ACC112 (cell line): Measurements from ENCODE around the gene CYGB.

Experiments used
- H2AFZ ChIP-seq: fragments of 200-600 bp; sonication (generic); one replicate; pipeline ENCODE4 v1.6.0; 2017; ENCODE audit warnings: antibody characterized with exemption, low read length; ENCODE audit not compliant: unreplicated experiment
- H3K27ac ChIP-seq: fragments of 200-600 bp; sonication (generic); 2 replicates; pipeline ENCODE4 v1.5.1; 2014; ENCODE audit warnings: low read depth, mild to moderate bottlenecking, antibody characterized with exemption, low read length, moderate library complexity
- H3K27me3 ChIP-seq: fragments of 200-600 bp; sonication (generic); 2 replicates; pipeline ENCODE4 v1.6.1; 2014; ENCODE audit warnings: mild to moderate bottlenecking, antibody characterized with exemption, low read length, moderate library complexity, mixed read lengths; ENCODE audit not compliant: insufficient read depth
- H3K36me3 ChIP-seq: fragments of 200-600 bp; sonication (generic); 2 replicates; pipeline ENCODE4 v1.6.1; 2016; ENCODE audit warnings: mild to moderate bottlenecking, antibody characterized with exemption, low read length, moderate library complexity, mixed read lengths; ENCODE audit not compliant: insufficient read depth
- H3K4me1 ChIP-seq: fragments of 200-600 bp; sonication (generic); one replicate; pipeline ENCODE4 v1.6.1; 2016; ENCODE audit warnings: low read length, mixed read lengths; ENCODE audit not compliant: insufficient read depth, unreplicated experiment, control insufficient read depth
- H3K4me3 ChIP-seq: fragments of 200-600 bp; sonication (generic); 2 replicates; pipeline ENCODE4 v1.5.1; 2014; ENCODE audit warnings: mild to moderate bottlenecking, low read depth, low read length
- H3K79me2 ChIP-seq: fragments of 200-600 bp; sonication (generic); one replicate; pipeline ENCODE4 v1.6.0; 2016; ENCODE audit warnings: low read length; ENCODE audit not compliant: control insufficient read depth, unreplicated experiment, insufficient read depth

CYGB gene

DNA sequence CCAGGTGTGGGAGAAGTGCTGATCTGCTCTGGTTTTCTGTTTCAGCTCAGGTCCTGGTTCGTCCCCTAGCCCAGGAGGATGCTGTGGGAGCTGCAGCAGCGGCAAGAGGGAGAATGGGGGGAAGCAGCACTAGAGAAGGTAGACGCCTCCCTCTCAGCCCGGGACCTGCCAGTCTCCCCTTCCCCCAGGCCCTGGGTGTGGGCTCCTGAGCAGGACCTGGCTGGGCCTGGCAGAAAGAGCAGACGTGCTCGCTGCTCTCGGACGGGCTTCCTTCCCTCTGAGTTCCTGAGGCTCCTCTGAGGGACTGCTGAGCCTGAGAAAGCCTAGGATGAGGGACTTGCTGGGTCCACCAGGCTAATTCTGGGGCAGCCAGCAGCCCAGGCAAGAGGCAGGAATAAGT, 5.5 kb upstream of the CYGB start:
- H3K79me2 ChIP-seq = no peaks in the 10 kb centered on the region
- no peak overlapping the region for H3K27ac ChIP-seq
- no peaks in the 10 kb centered on the region for H3K27me3 ChIP-seq
- H3K4me3 ChIP-seq = no peak overlapping the region
- no peaks in the 10 kb centered on the region for H3K36me3 ChIP-seq
- peaks cover 34% of the 10 kb centered on the region for H3K4me1 ChIP-seq
- H2AFZ ChIP-seq = no peak overlapping the region

DNA sequence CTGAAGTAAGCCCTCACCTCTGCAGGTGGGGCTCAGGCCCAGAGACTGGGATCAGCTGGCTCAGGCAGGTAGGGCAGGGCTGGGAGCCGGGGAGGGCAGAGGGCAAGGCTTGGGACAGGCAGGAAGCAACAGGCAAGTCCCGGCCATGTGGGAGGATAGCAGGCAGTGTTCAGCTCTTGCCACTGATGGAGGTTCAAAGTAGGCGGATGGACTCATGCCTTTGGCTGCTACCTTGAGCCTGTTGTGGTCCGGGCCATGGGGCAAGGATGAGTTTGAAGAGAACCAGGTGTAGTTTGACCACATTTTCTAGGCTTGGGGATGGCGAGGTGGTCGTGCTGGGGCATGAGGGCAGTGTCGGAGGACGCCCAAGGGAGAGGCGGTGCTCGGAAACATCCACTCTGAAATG, 5.1 kb upstream of the CYGB start:
- Histone ChIP-seq H2AFZ (no peak overlapping the region), H3K79me2 (no peaks in the 10 kb centered on the region), H3K27ac (no peak overlapping the region), H3K36me3 (no peaks in the 10 kb centered on the region), H3K4me3 (no peak overlapping the region), H3K27me3 (no peaks in the 10 kb centered on the region), H3K4me1 (peaks cover 29% of the 10 kb centered on the region)

DNA sequence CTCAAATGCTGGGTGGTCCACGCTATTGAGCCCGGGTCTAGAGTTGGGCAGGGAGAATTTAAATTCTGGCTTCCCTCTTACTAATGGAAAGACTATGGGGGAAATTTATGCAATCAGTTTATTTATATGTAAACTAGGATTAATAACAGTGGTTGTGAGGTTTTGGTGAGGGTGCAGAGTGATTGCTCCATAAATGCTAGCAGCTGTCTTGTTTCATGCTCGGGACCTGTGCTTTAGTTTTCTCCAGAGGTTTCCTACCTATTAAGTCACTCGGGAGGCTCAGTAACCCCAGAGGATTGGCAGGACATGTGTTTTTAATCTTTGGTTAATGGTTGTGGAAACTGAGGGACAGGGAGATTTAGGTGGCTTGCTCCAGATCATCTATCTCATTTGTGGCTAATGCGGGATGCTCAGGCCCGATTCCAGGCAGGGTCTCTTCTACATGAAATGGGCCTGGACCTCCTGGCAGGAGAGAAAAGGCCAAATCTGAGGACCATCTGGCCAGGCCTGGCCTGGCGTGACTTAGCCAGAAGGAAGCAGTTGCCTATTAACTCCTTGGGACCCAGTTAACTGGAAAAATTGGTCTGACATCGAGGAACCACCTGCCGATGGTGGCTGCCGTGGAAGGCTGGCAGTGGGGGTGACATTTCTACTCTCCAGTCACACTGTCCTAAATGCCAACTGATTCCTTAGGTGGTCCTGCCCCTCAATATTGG, 4.4 kb upstream of the CYGB start:
- Histone ChIP-seq H3K27me3 (no peaks in the 10 kb centered on the region), H3K27ac (no peak overlapping the region), H3K36me3 (no peaks in the 10 kb centered on the region), H3K4me1 (peaks cover 23% of the 10 kb centered on the region), H3K79me2 (no peaks in the 10 kb centered on the region), H3K4me3 (no peak overlapping the region), H2AFZ (no peak overlapping the region)

DNA sequence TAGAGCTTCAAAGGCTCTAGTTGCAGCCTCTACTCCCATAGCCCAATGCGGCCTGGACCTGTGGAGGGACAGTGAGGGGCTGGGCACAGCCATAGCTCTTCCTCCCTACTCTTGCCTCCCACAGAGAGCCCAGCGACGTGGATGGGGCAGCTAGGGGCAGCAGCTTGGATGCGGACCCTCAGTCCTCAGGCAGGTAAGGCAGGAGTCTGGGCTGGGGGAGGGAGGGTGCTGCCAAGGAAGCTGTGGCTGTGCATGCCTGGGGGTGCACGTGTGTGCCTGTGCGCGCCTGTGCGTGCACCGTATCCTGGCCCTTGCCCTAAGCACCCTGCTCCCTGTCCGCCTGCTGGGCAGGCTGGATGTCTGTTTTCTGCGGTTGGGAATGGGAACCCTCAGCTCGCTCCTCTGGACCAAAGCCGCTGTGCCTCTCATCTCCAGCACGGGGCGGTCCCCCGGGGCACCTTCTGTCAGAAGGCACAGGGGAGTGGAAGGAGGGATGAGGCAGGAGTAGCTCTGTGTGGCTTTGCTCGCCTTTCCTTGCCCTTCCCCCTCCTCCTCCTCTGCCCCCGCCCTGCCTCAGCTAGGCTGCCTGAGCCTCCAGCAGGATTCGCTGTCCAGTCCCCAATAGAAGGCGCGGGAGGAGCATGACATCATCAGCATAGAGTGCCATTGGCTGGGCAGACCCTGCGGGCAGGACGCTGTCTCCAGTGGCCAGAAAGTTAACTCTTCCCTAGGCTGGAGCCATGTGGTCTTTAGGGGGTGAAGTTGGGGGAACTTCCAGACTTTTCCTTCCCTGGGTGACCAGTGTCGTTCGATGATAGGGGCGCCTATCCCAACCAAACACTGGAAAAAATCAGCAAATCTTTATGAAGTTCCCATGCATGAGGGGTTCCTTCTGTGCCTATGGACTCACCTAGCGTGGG, 3.1 kb upstream of the CYGB start:
- peaks cover 5% of the 10 kb centered on the region for H3K79me2 ChIP-seq
- no peaks in the 10 kb centered on the region for H3K27me3 ChIP-seq
- no peak overlapping the region for H2AFZ ChIP-seq
- H3K36me3 ChIP-seq = no peaks in the 10 kb centered on the region
- H3K27ac ChIP-seq = no peak overlapping the region; the same call in 1 of the 2 replicates
- H3K4me3 ChIP-seq = peak overlapping the region; percentile 52
- H3K4me1 ChIP-seq = peaks cover 21% of the 10 kb centered on the region

DNA sequence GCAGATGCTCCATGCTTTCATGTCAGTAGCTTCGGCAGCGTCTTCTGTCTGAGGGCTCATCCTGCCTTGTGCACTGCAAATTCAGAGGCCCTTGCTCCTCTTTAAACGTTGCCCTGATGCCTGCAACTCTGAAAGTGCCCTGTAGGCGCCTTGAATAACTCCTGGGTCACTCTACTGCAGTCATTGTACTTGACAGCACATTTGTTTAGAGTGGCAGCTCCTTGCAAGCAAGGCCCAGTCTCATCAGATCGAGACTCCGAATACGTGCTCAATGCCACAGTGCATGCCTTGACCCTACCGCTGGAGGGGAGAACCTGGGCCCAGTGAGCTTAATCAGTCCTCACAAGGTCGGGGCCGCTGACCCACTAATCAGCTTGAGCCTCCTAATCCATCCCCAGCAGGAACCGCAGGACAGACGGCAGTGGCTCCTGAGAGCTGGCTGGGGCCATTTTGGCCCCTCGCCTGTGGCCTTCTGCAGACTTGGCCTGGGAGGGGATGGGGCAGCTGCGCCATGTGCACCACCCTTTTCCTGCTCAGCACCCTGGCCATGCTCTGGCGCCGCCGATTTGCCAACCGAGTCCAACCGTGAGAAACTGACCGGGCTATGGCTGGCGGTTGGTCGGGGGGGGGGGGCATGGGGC, 2.2 kb upstream of the CYGB start, which contains the start of gene PRCD:
Gene PRCD, plus strand, starts transcription at position 414 of the 641 bp plus-strand sequence. Its CDS starts 98 bp downstream, at position 512.
- Histone ChIP-seq H3K27ac (no peak within 1 kb of the TSS; the same call in 1 of the 2 replicates), H3K4me1 (peaks cover 28% of the 10 kb centered on the region), H3K36me3 (no peaks in the 10 kb centered on the region), H3K4me3 (peak within 1 kb of the TSS; percentile 52), H3K79me2 (peaks cover 5% of the 10 kb centered on the region), H2AFZ (no peak within 1 kb of the TSS), H3K27me3 (no peaks in the 10 kb centered on the region)

DNA sequence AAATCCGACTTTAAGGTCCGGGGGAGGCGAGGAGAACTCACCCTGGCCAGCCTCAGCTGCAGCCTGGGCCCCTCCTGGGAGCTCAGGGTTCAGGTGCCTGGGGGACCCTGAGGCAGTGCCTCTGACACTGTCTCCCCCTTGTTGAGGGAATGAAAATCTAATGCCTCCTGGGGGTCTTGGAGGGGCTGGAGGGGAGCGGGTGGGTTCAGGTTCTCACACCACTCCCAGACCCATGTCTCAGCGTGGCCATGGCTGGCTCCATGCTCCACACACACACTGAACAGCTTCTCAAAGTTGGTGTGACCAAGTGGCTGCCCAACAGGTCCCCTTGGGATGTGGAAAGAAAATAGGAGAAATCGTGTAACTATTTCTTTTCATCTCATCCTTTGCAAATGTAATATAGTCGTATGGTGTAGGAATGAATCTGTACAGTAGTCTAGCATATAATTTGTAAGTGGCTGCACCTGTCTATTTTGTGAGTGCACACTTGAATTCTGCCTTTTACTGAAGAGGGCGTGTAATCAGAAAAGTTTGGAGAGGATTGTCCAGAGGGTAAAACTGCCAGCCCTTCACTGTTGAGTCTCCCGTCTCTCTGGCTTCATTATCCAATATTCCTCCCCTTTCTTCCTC, 1.5 kb upstream of the CYGB start:
- H3K4me1 ChIP-seq = peaks cover 30% of the 10 kb centered on the region
- no peak overlapping the region for H3K27ac ChIP-seq
- peaks cover 5% of the 10 kb centered on the region for H3K79me2 ChIP-seq
- no peak overlapping the region; the same call in 1 of the 2 replicates for H3K4me3 ChIP-seq
- no peaks in the 10 kb centered on the region for H3K36me3 ChIP-seq
- no peak overlapping the region for H2AFZ ChIP-seq
- H3K27me3 ChIP-seq = no peaks in the 10 kb centered on the region

DNA sequence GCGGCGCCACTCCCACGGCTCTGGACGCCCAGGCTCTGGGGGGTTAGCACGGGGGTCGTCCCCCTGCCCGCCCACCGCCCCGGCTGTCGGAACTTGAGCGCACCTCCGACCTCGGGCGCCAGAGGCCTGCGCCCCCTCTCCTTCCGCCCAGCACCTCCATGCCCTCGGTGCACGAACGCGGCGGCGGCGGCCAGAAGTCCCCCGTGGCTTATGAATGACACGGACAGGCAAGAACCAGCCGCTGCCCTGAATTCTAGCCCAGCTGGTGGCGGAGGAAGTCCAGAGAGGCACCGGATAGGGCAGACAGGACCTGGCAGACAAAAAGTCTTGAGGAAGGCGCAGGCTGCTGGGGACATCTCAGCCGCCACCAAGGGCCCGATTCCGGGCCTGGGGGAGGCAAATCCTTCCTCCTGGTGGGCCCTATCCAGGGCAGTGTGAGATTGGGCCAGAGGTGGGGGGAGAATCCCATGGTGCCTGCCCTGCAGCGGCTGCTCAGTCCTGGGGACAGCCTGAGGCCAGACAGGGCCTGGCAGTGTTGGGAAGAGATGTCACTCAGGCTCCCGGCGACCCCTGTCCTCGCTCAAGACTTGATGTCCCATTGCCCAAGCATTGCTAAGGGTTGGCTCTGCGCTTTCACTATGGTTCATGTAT, 897 bp upstream of the CYGB start:
- Histone ChIP-seq H3K4me1 (peaks cover 30% of the 10 kb centered on the region), H2AFZ (no peak overlapping the region), H3K27ac (no peak overlapping the region), H3K4me3 (peak overlapping the region; percentile 81), H3K36me3 (no peaks in the 10 kb centered on the region), H3K79me2 (peaks cover 5% of the 10 kb centered on the region), H3K27me3 (no peaks in the 10 kb centered on the region)

DNA sequence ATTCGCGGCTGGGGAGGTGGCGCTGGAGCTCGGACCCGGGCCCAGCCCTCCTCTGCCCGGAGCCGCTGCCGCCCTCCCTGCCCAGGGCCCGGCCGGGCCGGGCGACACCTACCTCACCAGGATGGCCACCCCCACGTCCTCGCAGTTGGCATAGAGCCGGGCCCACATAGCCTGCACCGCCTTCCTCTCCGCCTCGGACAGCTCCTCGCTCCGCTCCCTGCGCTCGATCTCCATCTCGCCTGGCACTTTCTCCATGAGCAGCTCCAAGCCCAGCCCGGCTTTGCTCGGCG, 276 bp downstream of the CYGB start:
- H3K27me3 ChIP-seq = no peaks in the 10 kb centered on the region
- H3K36me3 ChIP-seq = no peaks in the 10 kb centered on the region
- H2AFZ ChIP-seq = no peak overlapping the region
- H3K4me1 ChIP-seq = peaks cover 37% of the 10 kb centered on the region
- H3K79me2 ChIP-seq = peaks cover 5% of the 10 kb centered on the region
- H3K4me3 ChIP-seq = peak overlapping the region; percentile 81
- H3K27ac ChIP-seq = peak overlapping the region; percentile 23; the same call in 1 of the 2 replicates

DNA sequence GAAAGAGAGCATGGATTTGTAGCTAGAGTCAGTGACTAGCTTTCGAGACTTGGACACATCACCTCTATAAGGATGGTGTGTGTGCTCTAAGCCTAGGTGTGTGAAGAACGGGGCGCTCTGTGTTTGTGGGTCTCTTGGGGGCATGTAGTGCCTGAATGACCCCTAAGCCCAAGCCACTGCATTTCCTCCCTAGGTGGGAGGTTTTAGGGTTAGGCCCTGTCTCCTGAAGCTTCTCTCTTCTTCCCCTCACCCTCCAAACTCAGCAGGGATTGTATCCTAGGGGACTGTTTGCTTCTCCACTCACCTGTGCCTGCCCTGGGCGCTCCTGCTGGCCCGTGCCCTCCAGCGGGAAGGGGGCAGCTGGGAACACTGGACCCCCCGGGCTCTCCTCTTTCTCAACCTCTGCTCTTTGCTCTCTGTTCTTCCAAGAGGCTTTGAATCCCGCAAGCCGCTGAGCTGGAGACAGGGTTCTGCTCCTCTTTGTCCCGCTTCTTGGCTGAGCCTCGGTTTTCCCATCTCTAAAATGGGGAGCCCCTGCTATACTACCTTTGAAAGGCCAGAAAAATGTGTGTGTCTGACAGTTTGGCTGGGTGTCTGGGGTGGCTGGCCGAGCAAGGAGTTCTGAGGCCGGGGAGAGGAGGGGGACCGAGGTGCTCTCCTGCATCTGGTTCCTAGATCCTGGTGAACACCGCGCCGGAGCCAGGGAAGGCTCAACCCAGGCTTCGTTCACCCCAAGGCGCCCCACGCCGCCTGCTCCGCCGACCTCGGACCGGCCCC, 810 bp downstream of the CYGB start:
- H2AFZ ChIP-seq = no peak overlapping the region
- H3K4me3 ChIP-seq = peak overlapping the region; percentile 81
- peak overlapping the region; percentile 23; the same call in 1 of the 2 replicates for H3K27ac ChIP-seq
- H3K36me3 ChIP-seq = no peaks in the 10 kb centered on the region
- peaks cover 5% of the 10 kb centered on the region for H3K79me2 ChIP-seq
- peaks cover 42% of the 10 kb centered on the region for H3K4me1 ChIP-seq
- no peaks in the 10 kb centered on the region for H3K27me3 ChIP-seq
